ENCODE results near the gene ITGB3. TPM values are rescaled to one million over a fixed set of nuclear protein-coding genes. Genes with fewer than 3 reads are reported as not detected.

The ITGB3 gene
- total RNA-seq, 2 experiments from 2014 or later, result 0.21 to 0.93 TPM

- CTCF ChIA-PET, result interaction anchor here (1.7 kb wide), 1 partner anchor 32 kb away, joined by 4 read pairs; no protein-coding TSS in a partner anchor
- no peak for ATAC-seq
- DNase-seq, result no peak
- Mint-ChIP-seq H3K36me3 (peaks cover 17% of the 10 kb centered on the region), H3K9me3 (ENCODE audit: low read depth) (no peaks in the 10 kb centered on the region), H3K4me1 (peaks cover under 1% of the 10 kb centered on the region), H3K27me3 (peaks cover under 1% of the 10 kb centered on the region), H3K27ac (no peak overlapping the region), H3K4me3 (no peak overlapping the region)
Observed at GRCh38 chr17:47330548-47330947, 76.9 kb downstream of the ITGB3 start.

- CTCF ChIA-PET, result interaction anchor here (1.5 kb wide), 1 partner anchor 8 kb away, joined by 4 read pairs; no protein-coding TSS in a partner anchor
- DNase-seq (no peak), ATAC-seq (no peak)
- no peak overlapping the region for H3K27ac Mint-ChIP-seq
- H3K4me1 Mint-ChIP-seq, result no peaks in the 10 kb centered on the region
- H3K9me3 Mint-ChIP-seq (ENCODE audit: low read depth), result no peaks in the 10 kb centered on the region
- no peak overlapping the region for H3K4me3 Mint-ChIP-seq
- H3K27me3 Mint-ChIP-seq, result no peaks in the 10 kb centered on the region
- H3K36me3 Mint-ChIP-seq, result peaks cover 17% of the 10 kb centered on the region
Observed at GRCh38 chr17:47332287-47332686, 78.7 kb downstream of the ITGB3 start.

- no peaks in the 10 kb centered on the region for H3K27me3 Mint-ChIP-seq
- CTCF ChIA-PET, result interaction anchor here (1.3 kb wide), 1 partner anchor 20 kb away, joined by 3 read pairs; no protein-coding TSS in a partner anchor
- no peaks in the 10 kb centered on the region for H3K9me3 Mint-ChIP-seq (ENCODE audit: low read depth)
- DNase-seq (no peak), ATAC-seq (no peak)
- H3K27ac Mint-ChIP-seq, result no peak overlapping the region
- H3K36me3 Mint-ChIP-seq, result peaks cover 18% of the 10 kb centered on the region
- no peaks in the 10 kb centered on the region for H3K4me1 Mint-ChIP-seq
- no peak overlapping the region for H3K4me3 Mint-ChIP-seq
Observed at GRCh38 chr17:47335101-47335936, 81.7 kb downstream of the ITGB3 start.

- no peak overlapping the region for H3K27ac Mint-ChIP-seq
- no peaks in the 10 kb centered on the region for H3K27me3 Mint-ChIP-seq
- DNase-seq, result no peak
- H3K4me1 Mint-ChIP-seq, result no peaks in the 10 kb centered on the region
- CTCF ChIA-PET, result interaction anchor here (0.6 kb wide), 1 partner anchor 9 kb away, joined by 4 read pairs; no protein-coding TSS in a partner anchor
- H3K9me3 Mint-ChIP-seq (ENCODE audit: low read depth), result no peaks in the 10 kb centered on the region
- ATAC-seq, result no peak
- no peak overlapping the region for H3K4me3 Mint-ChIP-seq
- peaks cover 8% of the 10 kb centered on the region for H3K36me3 Mint-ChIP-seq
Observed at GRCh38 chr17:47338026-47338425, 84.4 kb downstream of the ITGB3 start.

- Mint-ChIP-seq H3K4me3 (no peak overlapping the region), H3K27me3 (no peaks in the 10 kb centered on the region), H3K4me1 (peaks cover 2% of the 10 kb centered on the region), H3K9me3 (ENCODE audit: low read depth) (no peaks in the 10 kb centered on the region), H3K36me3 (peaks cover 10% of the 10 kb centered on the region), H3K27ac (no peak overlapping the region)
- no peak for DNase-seq
- CTCF ChIA-PET, result no interaction called here
- no peak for ATAC-seq
Observed at GRCh38 chr17:47352848-47353247, 99.2 kb downstream of the ITGB3 start.

- ATAC-seq, result no peak
- H3K27me3 Mint-ChIP-seq, result no peaks in the 10 kb centered on the region
Observed at GRCh38 chr17:47358652-47359051, 105.0 kb downstream of the ITGB3 start.

More at GRCh38 chr17:47358652-47359051, 105.0 kb downstream of the ITGB3 start:
- H3K36me3 Mint-ChIP-seq, result peaks cover 10% of the 10 kb centered on the region
- H3K9me3 Mint-ChIP-seq (ENCODE audit: low read depth), result no peaks in the 10 kb centered on the region
- DNase-seq, result no peak
- CTCF ChIA-PET, result no interaction called here
- no peak overlapping the region for H3K27ac Mint-ChIP-seq
- H3K4me1 Mint-ChIP-seq, result peaks cover 2% of the 10 kb centered on the region
- H3K4me3 Mint-ChIP-seq, result no peak overlapping the region

Other genes with a start within 250 kb of the ITGB3 start
- gene CDC27, start 64.5 kb upstream of the ITGB3 start, total RNA-seq, result 100 to 1,000 TPM; 151 to 155 TPM
- gene MYL4, start 44.5 kb upstream of the ITGB3 start, total RNA-seq, result under 1 TPM in 1 of 2 experiments, not detected in 1; 0.82 TPM
- 1 to 10 TPM; 5.9 to 9.1 TPM for gene EFCAB13, start 70.1 kb downstream of the ITGB3 start, total RNA-seq